GM12865 (cell line): ENCODE results near the gene TAF13.

Experiments used
- DNase-seq: peaks from one replicate; pipeline ENCODE4 v3.0.0; 2010; ENCODE audit warnings: low read depth
- H3K4me3 ChIP-seq: 2 replicates; pipeline ENCODE4 v1.5.1; 2011; ENCODE audit warnings: mild to moderate bottlenecking, low read depth, low read length, control low read depth
- CTCF ChIP-seq: IDR thresholded peaks from 2 replicates; pipeline ENCODE4 v1.5.1; 2011; ENCODE audit warnings: low read length, control low read depth, low read depth, inconsistent platforms; ENCODE audit not compliant: insufficient read depth; ENCODE audit errors: missing control alignments

TAF13 gene

GRCh38 chr1:109075531-109076490 is at the start of gene TAF13:
Gene TAF13, minus strand, starts transcription at chr1:109076003. Its CDS starts 56 bp downstream, at chr1:109075947.
- no peak for TF ChIP-seq CTCF
- peak; percentile 95 for DNase-seq
- peak within 1 kb of the TSS; percentile 74 for H3K4me3 ChIP-seq

- TF ChIP-seq CTCF: no peak
- H3K4me3 ChIP-seq: no peak overlapping the region
Observed at GRCh38 chr1:109120356-109120755, 44.6 kb upstream of the TAF13 start.

GRCh38 chr1:109118089-109118488 is 42.3 kb upstream of the TAF13 start:
- H3K4me3 ChIP-seq: no peak overlapping the region
- DNase-seq: no peak
- no peak for TF ChIP-seq CTCF

More at GRCh38 chr1:109120356-109120755, 44.6 kb upstream of the TAF13 start:
- DNase-seq: no peak

GRCh38 chr1:109116286-109116685 is 40.5 kb upstream of the TAF13 start:
- no peak for DNase-seq
- H3K4me3 ChIP-seq: no peak overlapping the region
- TF ChIP-seq CTCF: no peak

- TF ChIP-seq CTCF: no peak
- DNase-seq: no peak
- no peak overlapping the region for H3K4me3 ChIP-seq
Observed at GRCh38 chr1:109115685-109116084, 39.9 kb upstream of the TAF13 start.

GRCh38 chr1:109114342-109114674 is 38.5 kb upstream of the TAF13 start:
- no peak overlapping the region for H3K4me3 ChIP-seq
- no peak for DNase-seq
- TF ChIP-seq CTCF: no peak
